ENCODE results near the gene HELZ2. TPM values are rescaled to one million over a fixed set of nuclear protein-coding genes. Genes with fewer than 3 reads are reported as not detected.

The HELZ2 gene
- total and polyA plus RNA-seq, 8 donors, result 14.0 to 53.3 (median 22.2) TPM

DNA sequence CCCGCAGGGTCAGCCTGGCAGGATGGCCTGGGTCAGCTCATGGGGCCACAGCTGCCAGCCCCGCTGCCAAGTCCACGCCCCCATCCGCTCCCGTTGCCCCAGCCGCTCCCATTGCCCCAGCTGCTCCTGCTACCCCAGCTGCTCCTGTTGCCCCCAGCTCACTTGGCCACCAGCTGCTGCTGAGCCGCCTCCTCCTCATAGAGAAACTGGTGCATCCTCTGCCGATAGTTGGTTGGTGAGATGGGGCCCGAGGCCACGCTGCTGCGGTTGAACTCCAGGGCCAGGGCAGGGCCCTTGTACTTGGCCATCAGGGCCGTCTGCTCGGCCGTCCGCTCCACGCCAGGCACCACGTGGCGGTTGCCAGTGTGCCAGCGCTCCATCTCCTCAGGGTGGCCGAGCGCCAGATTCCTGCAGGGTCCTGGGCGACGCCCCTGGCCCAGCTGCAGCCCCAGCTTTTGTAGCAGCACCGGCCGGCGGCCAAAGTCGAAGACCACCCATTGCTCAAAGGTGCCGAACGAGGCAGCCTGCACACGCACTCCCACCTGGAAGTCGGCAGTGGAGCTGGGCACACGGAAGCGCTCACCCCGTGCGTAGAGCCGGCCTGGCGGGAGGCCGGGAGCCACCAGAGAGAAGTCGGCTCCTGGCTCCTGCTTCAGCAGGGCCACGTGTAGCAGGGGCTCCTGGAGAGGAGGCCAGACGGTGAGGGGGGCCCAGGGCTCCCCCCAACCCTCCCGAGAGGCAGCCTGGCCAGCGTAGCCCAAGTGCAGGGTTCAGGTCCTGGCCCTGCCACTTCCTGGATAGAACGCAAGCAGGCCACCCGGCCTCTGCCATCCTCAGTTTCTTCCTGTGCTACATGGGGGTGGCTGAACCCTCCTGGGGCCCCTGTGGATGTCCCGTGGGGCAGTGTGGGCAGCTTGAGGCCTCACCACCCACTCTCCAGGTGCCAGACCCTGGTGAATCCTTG, 4.8 kb downstream of the HELZ2 start:
- intact Hi-C loops (cut with DNase I), result no loop called here
- Histone ChIP-seq H3K9me3 (no peaks in the 10 kb centered on the region), H3K36me3 (peaks cover 0 to 78% of the 10 kb centered on the region in 2 donors), H3K4me1 (peaks cover 0 to 53% of the 10 kb centered on the region in 2 donors), H3K27me3 (peaks cover 0 to 30% of the 10 kb centered on the region in 2 donors), H3K4me3 (no peak overlapping the region), H3K27ac (peak overlapping the region in 1 of 2 donors; percentile 68)
- DNase-seq, result peak in 1 of 4 donors; percentile 80
- no peak for ATAC-seq
- TF ChIP-seq, protein P1, sequence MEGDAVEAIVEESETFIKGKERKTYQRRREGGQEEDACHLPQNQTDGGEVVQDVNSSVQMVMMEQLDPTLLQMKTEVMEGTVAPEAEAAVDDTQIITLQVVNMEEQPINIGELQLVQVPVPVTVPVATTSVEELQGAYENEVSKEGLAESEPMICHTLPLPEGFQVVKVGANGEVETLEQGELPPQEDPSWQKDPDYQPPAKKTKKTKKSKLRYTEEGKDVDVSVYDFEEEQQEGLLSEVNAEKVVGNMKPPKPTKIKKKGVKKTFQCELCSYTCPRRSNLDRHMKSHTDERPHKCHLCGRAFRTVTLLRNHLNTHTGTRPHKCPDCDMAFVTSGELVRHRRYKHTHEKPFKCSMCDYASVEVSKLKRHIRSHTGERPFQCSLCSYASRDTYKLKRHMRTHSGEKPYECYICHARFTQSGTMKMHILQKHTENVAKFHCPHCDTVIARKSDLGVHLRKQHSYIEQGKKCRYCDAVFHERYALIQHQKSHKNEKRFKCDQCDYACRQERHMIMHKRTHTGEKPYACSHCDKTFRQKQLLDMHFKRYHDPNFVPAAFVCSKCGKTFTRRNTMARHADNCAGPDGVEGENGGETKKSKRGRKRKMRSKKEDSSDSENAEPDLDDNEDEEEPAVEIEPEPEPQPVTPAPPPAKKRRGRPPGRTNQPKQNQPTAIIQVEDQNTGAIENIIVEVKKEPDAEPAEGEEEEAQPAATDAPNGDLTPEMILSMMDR (IDR thresholded peaks at IDR 0.05), result no peak

DNA sequence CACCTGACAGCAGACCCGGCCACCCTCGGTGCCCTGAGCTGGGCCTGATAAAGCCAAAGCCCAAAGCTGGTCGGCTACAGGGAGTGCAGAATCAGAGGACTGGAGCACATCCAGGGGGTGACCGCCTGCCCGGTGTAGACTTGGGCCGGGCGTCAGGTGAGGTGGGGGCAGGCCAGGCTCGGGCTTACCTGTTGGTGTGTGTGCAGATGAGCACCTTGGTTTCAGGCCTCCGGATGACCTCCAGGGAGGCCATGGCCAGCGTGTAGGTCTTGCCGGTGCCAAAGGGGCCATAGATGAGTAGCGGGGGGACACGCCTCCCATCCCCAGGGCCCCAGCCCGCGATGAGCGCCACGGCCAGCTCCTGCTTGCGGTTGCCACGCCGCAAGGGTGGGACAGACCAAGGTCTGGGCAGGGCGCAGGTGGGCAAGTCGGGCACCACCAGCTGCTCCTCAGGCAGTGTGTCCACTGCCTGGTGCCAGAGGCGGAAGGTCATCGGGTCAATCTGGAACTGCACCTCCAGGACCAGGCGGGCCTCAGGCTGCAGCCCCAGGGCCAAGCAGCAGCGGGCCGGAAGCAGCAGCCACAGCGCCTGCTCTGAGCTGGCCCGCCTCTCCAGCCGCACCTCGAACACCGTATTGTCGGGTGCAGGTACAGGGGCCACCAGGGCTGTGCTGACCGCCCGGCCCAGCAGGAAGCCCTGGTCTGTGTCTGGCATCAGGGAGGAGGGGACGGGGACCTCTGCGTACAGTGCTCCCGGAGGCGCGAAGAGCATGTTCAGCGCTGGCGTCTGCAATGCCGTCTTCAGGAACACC, 5.7 kb downstream of the HELZ2 start:
- peak overlapping the region in 1 of 2 donors; percentile 13 for H3K4me3 ChIP-seq
- peaks cover 0 to 39% of the 10 kb centered on the region in 2 donors for H3K27me3 ChIP-seq
- DNase-seq (peak in 1 of 4 donors; percentile 85), ATAC-seq (no peak)
- H3K36me3 ChIP-seq, result peaks cover 0 to 87% of the 10 kb centered on the region in 2 donors
- intact Hi-C loops (cut with DNase I), result no loop called here
- H3K27ac ChIP-seq, result peak overlapping the region in 1 of 2 donors; percentile 68
- no peaks in the 10 kb centered on the region for H3K9me3 ChIP-seq
- TF ChIP-seq, protein P1 (IDR thresholded peaks at IDR 0.05), result no peak
- H3K4me1 ChIP-seq, result peaks cover 0 to 51% of the 10 kb centered on the region in 2 donors

DNA sequence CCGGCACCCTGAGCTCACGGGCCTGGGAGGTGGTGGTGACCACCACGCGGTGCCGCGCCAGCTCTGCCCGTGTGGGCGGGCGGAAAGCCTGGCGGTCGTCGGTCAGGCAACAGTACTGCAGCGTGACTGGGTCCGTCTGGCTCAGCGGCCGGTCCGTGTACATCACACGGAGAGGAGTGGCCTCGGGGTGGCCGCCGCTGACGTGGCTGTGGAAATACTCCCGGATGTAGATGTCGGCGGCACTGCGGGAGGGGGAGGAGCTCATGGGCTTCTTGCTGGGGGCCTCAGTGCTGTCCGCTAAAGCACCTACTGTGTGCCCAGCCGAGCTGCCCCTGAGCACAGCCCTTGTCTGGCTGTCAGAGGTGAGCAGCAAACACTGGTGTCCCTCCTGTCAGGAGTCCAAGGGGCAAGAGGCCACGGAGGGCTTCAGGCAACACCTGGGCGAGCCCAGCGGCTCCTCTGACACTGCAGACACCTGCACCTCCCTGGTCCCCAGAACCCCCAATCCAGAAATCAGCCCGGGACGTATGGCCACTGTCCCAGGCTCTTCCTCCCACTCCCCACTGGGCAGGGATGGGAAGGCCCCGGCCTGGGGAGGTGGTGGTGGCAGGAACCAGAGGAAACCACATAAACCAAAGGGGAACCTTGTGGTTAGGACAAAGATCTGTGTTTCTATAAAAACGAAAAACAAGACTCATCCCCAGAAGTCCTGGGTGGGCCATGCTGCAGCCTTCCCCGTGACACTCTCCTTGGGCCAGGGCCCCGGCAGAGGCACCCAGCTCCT, 6.5 kb downstream of the HELZ2 start:
- H3K4me3 ChIP-seq, result peak overlapping the region in 1 of 2 donors; percentile 13
- peaks cover 0 to 39% of the 10 kb centered on the region in 2 donors for H3K27me3 ChIP-seq
- H3K4me1 ChIP-seq, result peaks cover 0 to 43% of the 10 kb centered on the region in 2 donors
- H3K9me3 ChIP-seq, result no peaks in the 10 kb centered on the region
- H3K36me3 ChIP-seq, result peaks cover 0 to 91% of the 10 kb centered on the region in 2 donors
- DNase-seq, result peak in 2 of 4 donors; percentile 81 to 92
- intact Hi-C loops (cut with DNase I), result no loop called here
- TF ChIP-seq, protein P1 (IDR thresholded peaks at IDR 0.05), result no peak
- peak overlapping the region in 1 of 2 donors; percentile 68 for H3K27ac ChIP-seq
- peak; percentile 61 for ATAC-seq

DNA sequence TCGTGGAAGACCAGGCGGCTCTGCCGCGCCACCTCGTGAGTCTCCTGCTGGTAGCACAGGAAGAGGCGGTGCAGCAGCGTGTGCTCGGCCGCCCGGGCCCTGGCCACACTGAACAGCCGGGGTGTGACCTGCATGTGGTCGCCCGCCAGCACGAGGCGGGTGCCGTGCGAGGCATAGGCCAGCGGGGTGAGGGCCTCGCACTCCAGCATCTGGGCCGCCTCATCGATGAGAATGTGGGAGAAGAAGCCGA, 7.0 kb downstream of the HELZ2 start:
- Histone ChIP-seq H3K36me3 (peaks cover 0 to 91% of the 10 kb centered on the region in 2 donors), H3K9me3 (no peaks in the 10 kb centered on the region), H3K4me1 (peaks cover 0 to 38% of the 10 kb centered on the region in 2 donors), H3K27me3 (peaks cover 0 to 39% of the 10 kb centered on the region in 2 donors), H3K4me3 (peak overlapping the region in 1 of 2 donors; percentile 13), H3K27ac (peak overlapping the region in 1 of 2 donors; percentile 68)
- DNase-seq (no peak), ATAC-seq (peak; percentile 7)
- TF ChIP-seq, protein P1 (IDR thresholded peaks at IDR 0.05), result no peak
- intact Hi-C loops (cut with DNase I), result no loop called here

All from left lung (tissue), 10 donors.